OCI-LY1 (cell line): Measurements from ENCODE around the gene KPNA3.
"Not testable (repeated sequence)": the region's sequence is repeated elsewhere in the genome, so short reads cannot be mapped to it uniquely, and the experiment has no call there.

Experiments
- H2AFZ ChIP-seq: fragments of 200-600 bp; sonication (generic), shearing (Covaris generic); 2 replicates; pipeline ENCODE4 v1.6.0; 2014; ENCODE audit warnings: antibody characterized with exemption, mild to moderate bottlenecking, low read length
- H3F3A ChIP-seq: fragments of 200-600 bp; sonication (generic), shearing (Covaris generic); 2 replicates; pipeline ENCODE4 v1.6.0; 2014; ENCODE audit warnings: mild to moderate bottlenecking, antibody characterized with exemption, low read length, moderate library complexity; ENCODE audit not compliant: insufficient read depth
- H3K27ac ChIP-seq: fragments of 200-600 bp; sonication (generic); 2 replicates; pipeline ENCODE4 v1.5.1; 2014; ENCODE audit warnings: low read length, mixed run types, mild to moderate bottlenecking, low read depth; ENCODE audit not compliant: poor library complexity, severe bottlenecking
- H3K27me3 ChIP-seq: fragments of 200-600 bp; sonication (generic); 2 replicates; pipeline ENCODE4 v1.6.0; 2014; ENCODE audit warnings: antibody characterized with exemption, mild to moderate bottlenecking, low read length, moderate library complexity; ENCODE audit not compliant: insufficient read depth
- H3K36me3 ChIP-seq: fragments of 200-600 bp; sonication (generic); 2 replicates; pipeline ENCODE4 v1.6.1; 2014; ENCODE audit warnings: mild to moderate bottlenecking, antibody characterized with exemption, low read length, moderate library complexity, mixed read lengths; ENCODE audit not compliant: insufficient read depth
- H3K4me1 ChIP-seq: fragments of 200-600 bp; sonication (generic); 2 replicates; pipeline ENCODE4 v1.5.1; 2014; ENCODE audit warnings: mild to moderate bottlenecking, low read length, moderate library complexity; ENCODE audit not compliant: insufficient read depth, severe bottlenecking
- H3K4me2 ChIP-seq: fragments of 200-600 bp; sonication (generic), shearing (Covaris generic); 2 replicates; pipeline ENCODE4 v1.6.1; 2014; ENCODE audit warnings: low read length
- H3K4me3 ChIP-seq: fragments of 200-600 bp; sonication (generic); 2 replicates; pipeline ENCODE4 v1.5.1; 2014; ENCODE audit warnings: low read length, low read depth, mild to moderate bottlenecking, mixed read lengths; ENCODE audit not compliant: poor library complexity, severe bottlenecking
- H3K79me2 ChIP-seq: fragments of 200-600 bp; shearing (Covaris generic); 2 replicates; pipeline ENCODE4 v1.6.1; 2016; ENCODE audit warnings: mixed run types, low read length, mixed read lengths; ENCODE audit not compliant: insufficient read depth
- H3K9ac ChIP-seq: fragments of 200-600 bp; sonication (generic), shearing (Covaris generic); 2 replicates; pipeline ENCODE4 v1.6.1; 2014; ENCODE audit warnings: mild to moderate bottlenecking, low read length, mixed read lengths
- H3K9me2 ChIP-seq: fragments of 200-600 bp; sonication (generic), shearing (Covaris generic); 2 replicates; pipeline ENCODE4 v1.6.1; 2014; ENCODE audit warnings: low read depth, mild to moderate bottlenecking, low read length, mixed read lengths
- H3K9me3 ChIP-seq: fragments of 200-600 bp; shearing (Covaris generic); 2 replicates; pipeline ENCODE4 v1.6.1; 2014; ENCODE audit warnings: low read length, mixed read lengths
- H4K20me1 ChIP-seq: fragments of 200-600 bp; sonication (generic), shearing (Covaris generic); 2 replicates; pipeline ENCODE4 v1.6.0; 2016; ENCODE audit warnings: mild to moderate bottlenecking, low read length; ENCODE audit not compliant: insufficient read depth
- CTCF ChIP-seq: fragments of 200-600 bp; sonication (generic), shearing (Covaris generic); IDR thresholded peaks from 2 replicates; pipeline ENCODE4 v1.5.1; 2017; ENCODE audit warnings: mild to moderate bottlenecking, antibody characterized with exemption, low read length, moderate library complexity, mixed read lengths
- EZH2 ChIP-seq: fragments of 200-600 bp; sonication (generic), shearing (Covaris generic); IDR thresholded peaks from 2 replicates; pipeline ENCODE4 v1.8.0; 2017; ENCODE audit warnings: borderline replicate concordance, mixed run types, mild to moderate bottlenecking, antibody characterized with exemption, low read length, moderate library complexity, mixed read lengths

The KPNA3 gene

DNA sequence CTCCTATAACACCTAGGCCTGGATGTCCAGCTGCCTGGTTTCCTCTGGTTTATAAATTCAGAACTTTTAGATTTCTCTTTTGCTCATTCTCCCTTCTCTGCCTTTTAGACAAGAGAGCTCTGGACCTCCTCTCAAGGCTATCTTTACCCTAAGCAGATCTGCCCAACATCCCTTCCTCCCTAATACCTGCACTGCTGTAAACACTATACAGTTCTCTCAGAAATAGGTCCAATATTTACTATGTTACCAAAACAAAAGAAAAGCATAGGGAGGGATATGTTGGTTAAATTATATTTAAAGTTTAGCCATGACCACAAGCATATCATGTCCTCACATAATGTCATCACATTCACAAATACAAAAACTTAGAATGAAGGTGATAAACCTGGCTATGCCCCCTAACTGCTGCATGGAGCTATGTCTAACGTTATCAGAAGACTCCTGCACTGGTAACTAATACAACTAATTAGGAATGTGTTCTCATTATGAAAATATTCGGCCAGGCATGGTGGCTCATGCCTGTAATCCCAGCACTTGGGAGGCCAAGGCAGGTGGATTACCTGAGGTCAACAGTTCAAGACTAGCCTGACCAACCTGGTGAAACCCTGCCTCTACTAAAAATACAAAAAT lies 18.0 kb downstream of the KPNA3 start:
- H3K27ac ChIP-seq: no peak overlapping the region
- TF ChIP-seq CTCF (no peak), EZH2 (no peak)
- no peak overlapping the region for H2AFZ ChIP-seq
- H3K9me2 ChIP-seq: no peaks in the 10 kb centered on the region
- H3K4me1 ChIP-seq: peaks cover under 1% of the 10 kb centered on the region
- H3K4me2 ChIP-seq: no peak overlapping the region
- no peak overlapping the region for H3K4me3 ChIP-seq
- no peaks in the 10 kb centered on the region; the same call in 1 of the 2 replicates for H3K36me3 ChIP-seq
- peaks cover 99% of the 10 kb centered on the region for H3K79me2 ChIP-seq
- peaks cover 3% of the 10 kb centered on the region; the same call in 1 of the 2 replicates for H3K9me3 ChIP-seq
- no peaks in the 10 kb centered on the region for H4K20me1 ChIP-seq
- no peak overlapping the region for H3K9ac ChIP-seq
- no peaks in the 10 kb centered on the region for H3F3A ChIP-seq
- H3K27me3 ChIP-seq: no peaks in the 10 kb centered on the region

- Histone ChIP-seq H3K9ac (no peak overlapping the region), H4K20me1 (no peaks in the 10 kb centered on the region), H3K27ac (no peak overlapping the region), H3K4me3 (no peak overlapping the region), H3K27me3 (no peaks in the 10 kb centered on the region), H3K9me2 (no peaks in the 10 kb centered on the region), H3F3A (no peaks in the 10 kb centered on the region), H3K4me1 (peaks cover 17% of the 10 kb centered on the region), H2AFZ (no peak overlapping the region), H3K36me3 (no peaks in the 10 kb centered on the region; the same call in 1 of the 2 replicates), H3K9me3 (peaks cover 3% of the 10 kb centered on the region; the same call in 1 of the 2 replicates), H3K79me2 (peaks cover 92% of the 10 kb centered on the region), H3K4me2 (no peak overlapping the region)
- TF ChIP-seq EZH2: no peak
- no peak for TF ChIP-seq CTCF
These were observed 19.7 kb downstream of the KPNA3 start for GRCh38 chr13:49772828-49773227.

DNA sequence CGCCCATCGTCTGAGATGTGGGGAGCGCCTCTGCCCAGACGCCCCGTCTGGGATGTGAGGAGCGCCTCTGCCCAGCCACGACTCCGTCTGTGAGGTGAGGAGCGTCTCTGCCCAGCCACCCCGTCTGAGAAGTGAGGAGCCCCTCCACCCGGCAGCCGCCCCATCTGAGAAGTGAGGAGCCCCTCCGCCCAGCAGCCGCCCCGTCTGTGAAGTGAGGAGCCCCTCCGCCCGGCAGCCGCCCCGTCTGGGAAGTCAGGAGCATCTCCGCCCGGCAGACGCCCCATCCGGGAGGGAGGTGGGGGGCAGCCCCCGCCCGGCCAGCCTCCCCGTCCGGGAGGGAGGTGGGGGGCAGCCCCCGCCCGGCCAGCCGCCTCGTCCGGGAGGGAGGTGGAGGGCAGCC lies 30.7 kb downstream of the KPNA3 start:
- not testable (repeated sequence) for H3K4me2 ChIP-seq, H3K4me3 ChIP-seq, H3K27me3 ChIP-seq, H2AFZ ChIP-seq, H3K9ac ChIP-seq, H3K9me2 ChIP-seq, H3K4me1 ChIP-seq, H3F3A ChIP-seq, H3K27ac ChIP-seq, H3K9me3 ChIP-seq, H4K20me1 ChIP-seq
- peaks cover 67% of the 10 kb centered on the region for H3K79me2 ChIP-seq
- H3K36me3 ChIP-seq: peaks cover 21% of the 10 kb centered on the region

GRCh38 chr13:49760558-49760957 lies 31.9 kb downstream of the KPNA3 start:
- Histone ChIP-seq H3K9ac (no peak overlapping the region), H4K20me1 (no peaks in the 10 kb centered on the region), H3K36me3 (peaks cover 21% of the 10 kb centered on the region), H3K9me2 (no peaks in the 10 kb centered on the region), H3K79me2 (peaks cover 69% of the 10 kb centered on the region), H3K4me1 (no peaks in the 10 kb centered on the region), H3F3A (no peaks in the 10 kb centered on the region), H3K4me3 (no peak overlapping the region), H3K9me3 (peaks cover 5% of the 10 kb centered on the region; the same call in 1 of the 2 replicates), H2AFZ (no peak overlapping the region), H3K27ac (no peak overlapping the region), H3K27me3 (no peaks in the 10 kb centered on the region), H3K4me2 (no peak overlapping the region)
- no peak for TF ChIP-seq EZH2
- no peak for TF ChIP-seq CTCF
